ENCODE results near the gene PPP1R1C. TPM values are rescaled to one million over a fixed set of nuclear protein-coding genes. Genes with fewer than 3 reads are reported as not detected.

PPP1R1C gene
- total RNA-seq, 4 donors from 2014 or later, result 3.7 to 7.9 TPM; not detected in 2

- TF ChIP-seq, protein P1, sequence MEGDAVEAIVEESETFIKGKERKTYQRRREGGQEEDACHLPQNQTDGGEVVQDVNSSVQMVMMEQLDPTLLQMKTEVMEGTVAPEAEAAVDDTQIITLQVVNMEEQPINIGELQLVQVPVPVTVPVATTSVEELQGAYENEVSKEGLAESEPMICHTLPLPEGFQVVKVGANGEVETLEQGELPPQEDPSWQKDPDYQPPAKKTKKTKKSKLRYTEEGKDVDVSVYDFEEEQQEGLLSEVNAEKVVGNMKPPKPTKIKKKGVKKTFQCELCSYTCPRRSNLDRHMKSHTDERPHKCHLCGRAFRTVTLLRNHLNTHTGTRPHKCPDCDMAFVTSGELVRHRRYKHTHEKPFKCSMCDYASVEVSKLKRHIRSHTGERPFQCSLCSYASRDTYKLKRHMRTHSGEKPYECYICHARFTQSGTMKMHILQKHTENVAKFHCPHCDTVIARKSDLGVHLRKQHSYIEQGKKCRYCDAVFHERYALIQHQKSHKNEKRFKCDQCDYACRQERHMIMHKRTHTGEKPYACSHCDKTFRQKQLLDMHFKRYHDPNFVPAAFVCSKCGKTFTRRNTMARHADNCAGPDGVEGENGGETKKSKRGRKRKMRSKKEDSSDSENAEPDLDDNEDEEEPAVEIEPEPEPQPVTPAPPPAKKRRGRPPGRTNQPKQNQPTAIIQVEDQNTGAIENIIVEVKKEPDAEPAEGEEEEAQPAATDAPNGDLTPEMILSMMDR (IDR thresholded peaks at IDR 0.05; ENCODE audit: low read depth), result no peak
Observed at GRCh38 chr2:181958726-181959125, 26.9 kb upstream of the PPP1R1C start.

GRCh38 chr2:181959508-181959907 is 26.1 kb upstream of the PPP1R1C start:
- TF ChIP-seq, protein P1 (IDR thresholded peaks at IDR 0.05; ENCODE audit: low read depth), result no peak

GRCh38 chr2:181962142-181962541 is 23.5 kb upstream of the PPP1R1C start:
- TF ChIP-seq, protein P1 (IDR thresholded peaks at IDR 0.05; ENCODE audit: low read depth), result no peak

- TF ChIP-seq, protein P1 (IDR thresholded peaks at IDR 0.05; ENCODE audit: low read depth), result no peak
Observed at GRCh38 chr2:181970160-181970794, 15.4 kb upstream of the PPP1R1C start.

DNA sequence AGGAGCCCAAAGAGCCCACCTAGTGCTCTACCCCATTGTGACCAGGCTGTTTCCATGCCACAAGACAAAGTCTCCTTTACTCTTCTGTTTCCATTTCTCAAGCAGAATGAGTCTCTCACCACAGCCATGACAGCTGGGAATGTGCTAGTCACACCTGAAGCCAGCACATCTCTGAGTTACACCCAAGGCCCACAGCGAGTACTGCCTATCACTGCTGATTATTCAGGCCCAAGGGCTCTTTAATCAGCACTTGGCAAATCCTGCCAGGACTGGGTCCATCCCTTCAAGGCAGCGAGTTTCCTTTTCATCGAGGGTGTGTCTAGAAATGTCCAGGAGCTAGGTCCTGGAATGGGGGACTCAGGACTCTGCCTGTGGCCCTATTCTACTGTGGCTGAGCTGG is 14.6 kb upstream of the PPP1R1C start:
- TF ChIP-seq, protein P1 (IDR thresholded peaks at IDR 0.05; ENCODE audit: low read depth), result no peak

- TF ChIP-seq, protein P1 (IDR thresholded peaks at IDR 0.05; ENCODE audit: low read depth), result no peak
Observed at GRCh38 chr2:181972431-181973170, 13.1 kb upstream of the PPP1R1C start.

DNA sequence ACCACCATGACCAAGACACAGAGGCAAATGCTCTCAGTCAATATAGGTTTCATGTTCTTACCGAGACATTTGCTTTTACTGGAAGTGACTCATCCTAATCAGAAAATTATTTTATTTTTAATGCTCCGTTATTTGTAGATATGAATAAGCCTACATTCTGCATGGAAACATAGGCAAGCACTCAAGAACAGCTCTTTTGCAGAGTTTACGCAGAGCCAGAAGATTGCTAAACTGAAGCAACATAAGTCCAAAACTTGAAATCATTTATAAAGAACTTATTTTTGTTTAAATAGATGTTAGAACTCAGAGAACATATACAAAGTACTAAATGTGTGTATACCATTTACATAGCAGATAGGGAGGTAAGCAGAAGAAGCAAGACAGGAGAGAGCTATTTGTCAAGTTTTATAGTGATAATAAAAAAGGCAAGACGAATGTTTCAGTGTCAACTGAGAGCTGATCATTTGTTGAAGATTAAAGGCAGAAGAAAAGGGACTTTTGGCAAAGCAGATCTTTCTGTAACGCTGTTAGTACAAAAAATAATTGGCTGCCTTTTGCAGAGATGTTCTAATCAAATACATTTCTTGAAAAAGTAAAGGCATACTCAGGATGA is 12.4 kb upstream of the PPP1R1C start:
- TF ChIP-seq, protein P1 (IDR thresholded peaks at IDR 0.05; ENCODE audit: low read depth), result no peak

All from subcutaneous adipose tissue (tissue), 4 donors.